Tongue (tissue), 2 donors: Measurements from ENCODE around the gene ARL8B. TPM values are rescaled to one million over a fixed set of nuclear protein-coding genes. Genes with fewer than 3 reads are reported as not detected.
"Not testable (repeated sequence)": the region's sequence is repeated elsewhere in the genome, so short reads cannot be mapped to it uniquely, and the experiment has no call there.

Source experiments
- DNase-seq: peaks from one replicate; pipeline ENCODE4 v3.0.0-alpha.2; 2015
- total RNA-seq: library from RNA; depleted of rRNA; stranded (reverse); fragments of >200 nt; gene quantifications from one replicate; pipeline ENCODE4 v1.2.3, GENCODE V29; 2014

The ARL8B gene
- total RNA-seq, 1 donor from 2014 or later: 53.1 TPM

- no peak for DNase-seq
These were observed 23.0 kb downstream of the ARL8B start for GRCh38 chr3:5145120-5145519.

GRCh38 chr3:5147152-5147551, 25.1 kb downstream of the ARL8B start:
- not testable (repeated sequence) for DNase-seq

- DNase-seq: no peak
These were observed 27.3 kb downstream of the ARL8B start for GRCh38 chr3:5149306-5149880.

- no peak for DNase-seq
These were observed 29.5 kb downstream of the ARL8B start for GRCh38 chr3:5151586-5151985.

- DNase-seq: no peak
These were observed 31.0 kb downstream of the ARL8B start for GRCh38 chr3:5153074-5153473.

GRCh38 chr3:5155241-5155640, 33.1 kb downstream of the ARL8B start:
- DNase-seq: no peak

GRCh38 chr3:5160321-5160720, 38.2 kb downstream of the ARL8B start:
- DNase-seq: no peak

GRCh38 chr3:5160940-5161858, 39.1 kb downstream of the ARL8B start:
- DNase-seq: no peak

GRCh38 chr3:5162102-5162501, 40.0 kb downstream of the ARL8B start:
- DNase-seq: no peak

GRCh38 chr3:5165698-5166097, 43.6 kb downstream of the ARL8B start:
- no peak for DNase-seq

- DNase-seq: no peak
These were observed 44.8 kb downstream of the ARL8B start for GRCh38 chr3:5166846-5167245.

GRCh38 chr3:5168110-5168509, 46.0 kb downstream of the ARL8B start:
- DNase-seq: no peak

- DNase-seq: no peak
These were observed 47.7 kb downstream of the ARL8B start for GRCh38 chr3:5169807-5170206.

- DNase-seq: no peak
These were observed 48.9 kb downstream of the ARL8B start for GRCh38 chr3:5170975-5171374.

- no peak for DNase-seq
These were observed 49.9 kb downstream of the ARL8B start for GRCh38 chr3:5172018-5172417.

- not testable (repeated sequence) for DNase-seq
These were observed 56.9 kb downstream of the ARL8B start for GRCh38 chr3:5179036-5179435.

- DNase-seq: no peak
These were observed 59.5 kb downstream of the ARL8B start for GRCh38 chr3:5181469-5182141.

GRCh38 chr3:5183714-5184113, 61.6 kb downstream of the ARL8B start:
- DNase-seq: not testable (repeated sequence)

GRCh38 chr3:5184499-5184898, 62.4 kb downstream of the ARL8B start:
- DNase-seq: no peak

- no peak for DNase-seq
These were observed 63.1 kb downstream of the ARL8B start for GRCh38 chr3:5185093-5185673.

GRCh38 chr3:5186089-5186857, 64.2 kb downstream of the ARL8B start:
- peak; percentile 17 for DNase-seq

- DNase-seq: peak; percentile 59
These were observed 64.7 kb downstream of the ARL8B start for GRCh38 chr3:5186858-5187155.
